ENCODE measurements around the gene CMTM1.
"Not testable (repeated sequence)": the region's sequence is repeated elsewhere in the genome, so short reads cannot be mapped to it uniquely, and the experiment has no call there.

The CMTM1 gene

GRCh38 chr16:66592814-66593213, 26.6 kb downstream of the CMTM1 start:
- DNase-seq (ENCODE audit: low spot score), result no peak

- DNase-seq (ENCODE audit: low spot score), result no peak
These were observed 28.5 kb downstream of the CMTM1 start for GRCh38 chr16:66594739-66595138.

- DNase-seq (ENCODE audit: low spot score), result not testable (repeated sequence)
These were observed 30.3 kb downstream of the CMTM1 start for GRCh38 chr16:66596559-66596958.

GRCh38 chr16:66596986-66597848, 31.0 kb downstream of the CMTM1 start:
- no peak for DNase-seq (ENCODE audit: low spot score)

- DNase-seq (ENCODE audit: low spot score), result no peak
These were observed 31.9 kb downstream of the CMTM1 start for GRCh38 chr16:66598111-66598510.

- DNase-seq (ENCODE audit: low spot score), result no peak
These were observed 33.5 kb downstream of the CMTM1 start for GRCh38 chr16:66599726-66600125.

GRCh38 chr16:66600477-66600876, 34.2 kb downstream of the CMTM1 start:
- DNase-seq (ENCODE audit: low spot score), result no peak

GRCh38 chr16:66601471-66601870, 35.2 kb downstream of the CMTM1 start:
- DNase-seq (ENCODE audit: low spot score), result no peak

GRCh38 chr16:66603537-66604375, 37.5 kb downstream of the CMTM1 start:
- DNase-seq (ENCODE audit: low spot score), result peak; percentile 60

- peak; percentile 57 for DNase-seq (ENCODE audit: low spot score)
These were observed 38.3 kb downstream of the CMTM1 start, which contains the start of gene CMTM3 for GRCh38 chr16:66604376-66605176. CMTM3 (plus strand) TSS chr16:66604704; CDS start chr16:66604806, 102 bp downstream.

GRCh38 chr16:66605177-66605978, 39.1 kb downstream of the CMTM1 start:
- peak; percentile 51 for DNase-seq (ENCODE audit: low spot score)

- peak; percentile 62 for DNase-seq (ENCODE audit: low spot score)
These were observed 39.9 kb downstream of the CMTM1 start for GRCh38 chr16:66605979-66606751.

GRCh38 chr16:66608241-66609138, 42.3 kb downstream of the CMTM1 start:
- peak; percentile 86 for DNase-seq (ENCODE audit: low spot score)

GRCh38 chr16:66609139-66609510, 42.9 kb downstream of the CMTM1 start:
- DNase-seq (ENCODE audit: low spot score), result no peak

GRCh38 chr16:66610111-66610820, 44.0 kb downstream of the CMTM1 start:
- no peak for DNase-seq (ENCODE audit: low spot score)

- DNase-seq (ENCODE audit: low spot score), result not testable (repeated sequence)
These were observed 45.7 kb downstream of the CMTM1 start for GRCh38 chr16:66611911-66612310.

- DNase-seq (ENCODE audit: low spot score), result no peak
These were observed 46.2 kb downstream of the CMTM1 start for GRCh38 chr16:66612422-66612821.

- DNase-seq (ENCODE audit: low spot score), result no peak
These were observed 48.0 kb downstream of the CMTM1 start for GRCh38 chr16:66614161-66614802.
